Measurements from ENCODE around the gene RALGAPA1.

GRCh38 chr14:35851823-35852222 is 42.7 kb upstream of the RALGAPA1 start:
- TF ChIP-seq MXI1 (conservative IDR thresholded peaks at IDR 0.05; ENCODE audit: poor library complexity, severe bottlenecking) (no peak), CTCF (IDR thresholded peaks at IDR 0.05; ENCODE audit: poor library complexity, severe bottlenecking) (no peak), TAF1 (IDR thresholded peaks at IDR 0.05; ENCODE audit: low read depth) (no peak), POLR2AphosphoS5 (IDR thresholded peaks at IDR 0.05) (no peak), RAD21 (conservative IDR thresholded peaks at IDR 0.05) (no peak), REST (IDR thresholded peaks at IDR 0.05; ENCODE audit: borderline replicate concordance) (no peak), EZH2 (IDR thresholded peaks at IDR 0.05; ENCODE audit: borderline replicate concordance, insufficient read depth, low read length, poor library complexity, severe bottlenecking) (no peak), SMC3 (conservative IDR thresholded peaks at IDR 0.05; ENCODE audit: poor library complexity) (no peak), EP300 (conservative IDR thresholded peaks at IDR 0.05; ENCODE audit: poor library complexity, severe bottlenecking) (no peak)

Data from neural cell (in vitro differentiated cells).